ES-I3 (cell line): ENCODE measurements around the gene CTSD.

Experiments
- H3K36me3 ChIP-seq: 2 replicates; pipeline ENCODE4 v1.6.1; 2013; ENCODE audit warnings: mild to moderate bottlenecking, low read length, control low read depth, moderate library complexity; ENCODE audit not compliant: insufficient read depth
- H3K4me1 ChIP-seq: 2 replicates; pipeline ENCODE4 v1.6.1; 2013; ENCODE audit warnings: mild to moderate bottlenecking, control low read depth, low read length; ENCODE audit not compliant: insufficient read depth
- H3K9ac ChIP-seq: 2 replicates; pipeline ENCODE4 v1.6.1; 2013; ENCODE audit warnings: low read depth, mild to moderate bottlenecking, low read length, moderate library complexity
- H3K9me3 ChIP-seq: 2 replicates; pipeline ENCODE4 v1.6.1; 2013; ENCODE audit warnings: mild to moderate bottlenecking, low read length, moderate library complexity; ENCODE audit not compliant: control insufficient read depth, insufficient read depth

CTSD gene

GRCh38 chr11:1703146-1703545 lies 60.6 kb downstream of the CTSD start:
- Histone ChIP-seq H3K4me1 (no peaks in the 10 kb centered on the region), H3K9me3 (no peaks in the 10 kb centered on the region), H3K36me3 (no peaks in the 10 kb centered on the region), H3K9ac (no peak overlapping the region)
